Measurements from ENCODE around the gene NUP85. TPM values are rescaled to one million over a fixed set of nuclear protein-coding genes. Genes with fewer than 3 reads are reported as not detected.

Gene NUP85
- total RNA-seq, 1 experiment from 2014 or later, result 164 TPM

DNA sequence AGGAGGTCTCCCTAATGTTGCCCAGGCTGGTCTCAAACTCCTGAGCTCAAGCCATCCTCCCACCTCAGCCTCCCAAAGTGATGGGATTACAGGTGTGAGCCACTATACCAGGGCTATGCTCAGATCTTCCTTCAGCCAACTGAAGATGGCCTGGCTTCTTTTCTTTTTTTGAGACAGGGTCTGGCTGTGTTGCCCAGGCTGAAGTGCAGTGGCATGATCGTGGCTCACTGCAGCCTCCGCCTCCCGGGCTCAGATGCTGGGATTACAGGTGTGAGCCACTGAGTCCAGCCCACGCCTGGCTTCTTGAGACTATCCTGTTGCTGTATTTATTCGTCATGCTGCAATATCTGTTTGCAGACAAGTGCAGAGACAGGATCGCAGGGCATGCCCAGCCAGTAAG, 79.6 kb downstream of the NUP85 start:
- CTCF ChIA-PET, result interaction anchor here (1.2 to 1.9 kb wide), 2 partner anchors 14 kb away, joined by 4 to 6 read pairs; partner anchors contain the start of gene MIF4GD
- BruUV-seq (replicated peaks), result no TSS peak
- peaks cover 10 to 12% of the 10 kb centered on the region in 2 experiments for H3K4me1 ChIP-seq (ENCODE audit: control insufficient read depth in 1 of 2, insufficient read depth in 2 of 2, low read length in 2 of 2)
- intact Hi-C loops (cut with micrococcal nuclease), result no loop called here
- no peaks in the 10 kb centered on the region for H3K9me2 ChIP-seq (ENCODE audit: insufficient read depth)
- H4K20me1 ChIP-seq (ENCODE audit: insufficient read depth), result no peaks in the 10 kb centered on the region
- H3K9me3 ChIP-seq (ENCODE audit: control insufficient read depth in 1 of 2, insufficient read depth in 1 of 2, low read depth in 1 of 2, low read length in 2 of 2), result no peaks in the 10 kb centered on the region
- ATAC-seq (no peak), DNase-seq (ENCODE audit: low read depth, low spot score) (no peak)
- H2AFZ ChIP-seq (ENCODE audit: low read depth, low read length, poor library complexity, severe bottlenecking), result no peak overlapping the region
- peaks cover 40% of the 10 kb centered on the region for H3K79me2 ChIP-seq (ENCODE audit: insufficient read depth, low read length)
- TF ChIP-seq ZFX (IDR thresholded peaks at IDR 0.05) (no peak), SIN3A (IDR thresholded peaks at IDR 0.05; ENCODE audit: low read depth) (no peak), EZH2phosphoT487 (IDR thresholded peaks at IDR 0.05; ENCODE audit: borderline replicate concordance) (no peak), POLR2AphosphoS5 (IDR thresholded peaks at IDR 0.05; ENCODE audit: low read depth, low read length) (no peak), CEBPB (IDR thresholded peaks at IDR 0.05; ENCODE audit: low read depth) (no peak), CBX3 (IDR thresholded peaks at IDR 0.05; ENCODE audit: low read depth) (no peak), EZH2 (IDR thresholded peaks at IDR 0.05) (no peak), POLR2A (IDR thresholded peaks at IDR 0.05; ENCODE audit: borderline replicate concordance, extremely low read depth, insufficient read depth, insufficient read length) (no peak)
- TF ChIP-seq, protein P1, sequence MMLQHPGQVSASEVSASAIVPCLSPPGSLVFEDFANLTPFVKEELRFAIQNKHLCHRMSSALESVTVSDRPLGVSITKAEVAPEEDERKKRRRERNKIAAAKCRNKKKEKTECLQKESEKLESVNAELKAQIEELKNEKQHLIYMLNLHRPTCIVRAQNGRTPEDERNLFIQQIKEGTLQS (IDR thresholded peaks at IDR 0.05), result no peak
- no peak overlapping the region for H3K4me2 ChIP-seq (ENCODE audit: low read length)
- H3K9ac ChIP-seq (ENCODE audit: low read length), result no peak overlapping the region
- H3K36me3 ChIP-seq (ENCODE audit: control insufficient read depth in 1 of 2, insufficient read depth in 2 of 2, low read length in 2 of 2), result peaks cover 19 to 33% of the 10 kb centered on the region in 2 experiments
- H3K27me3 ChIP-seq (ENCODE audit: insufficient read depth, low read length), result no peaks in the 10 kb centered on the region
- no peak overlapping the region for H3K4me3 ChIP-seq (replicated peaks in 1 of 2; ENCODE audit: low read depth in 1 of 2, low read length in 2 of 2)
- no peak overlapping the region for H3K27ac ChIP-seq (ENCODE audit: low read depth, low read length)
- RAD21 ChIA-PET (ENCODE audit: low non-redundant PET in 1 of 2, low total read pairs in 2 of 2, uncharacterized antibody in 2 of 2, unreplicated experiment in 2 of 2), result no interaction called here
- POLR2A ChIA-PET, result interaction anchor here (1.0 kb wide), 1 partner anchor 14 kb away, joined by 4 read pairs; the partner anchor contains the start of gene MIF4GD

Other genes with a start within 250 kb of the NUP85 start
- 43.8 TPM for gene HID1, start 232.9 kb upstream of the NUP85 start, total RNA-seq (2021; ENCODE audit: unreplicated experiment)
- gene CDR2L, start 218.0 kb upstream of the NUP85 start, total RNA-seq (2021; ENCODE audit: unreplicated experiment), result 26.5 TPM
- gene MRPL58, start 193.0 kb upstream of the NUP85 start, total RNA-seq (2021; ENCODE audit: unreplicated experiment), result 80.5 TPM
- 407 TPM for gene ATP5PD, start 158.7 kb upstream of the NUP85 start, total RNA-seq (2021; ENCODE audit: unreplicated experiment)
- 23.3 TPM for gene KCTD2, start 158.5 kb upstream of the NUP85 start, total RNA-seq (2021; ENCODE audit: unreplicated experiment)
- 79.3 TPM for gene SLC16A5, start 117.7 kb upstream of the NUP85 start, total RNA-seq (2021; ENCODE audit: unreplicated experiment)
- gene ARMC7, start 95.7 kb upstream of the NUP85 start, total RNA-seq (2021; ENCODE audit: unreplicated experiment), result 43.2 TPM
- 115 TPM for gene NT5C, start 73.9 kb upstream of the NUP85 start, total RNA-seq (2021; ENCODE audit: unreplicated experiment)
- gene JPT1, start 51.2 kb upstream of the NUP85 start, total RNA-seq (2021; ENCODE audit: unreplicated experiment), result 575 TPM
- gene SUMO2, start 22.7 kb upstream of the NUP85 start, total RNA-seq (2021; ENCODE audit: unreplicated experiment), result 859 TPM
- 58.3 TPM for gene GGA3, start 55.9 kb downstream of the NUP85 start, total RNA-seq (2021; ENCODE audit: unreplicated experiment)
- 104 TPM for gene MRPS7, start 56.2 kb downstream of the NUP85 start, total RNA-seq (2021; ENCODE audit: unreplicated experiment)
- 35.2 TPM for gene MIF4GD, start 65.6 kb downstream of the NUP85 start, total RNA-seq (2021; ENCODE audit: unreplicated experiment)
- 38.7 TPM for gene SLC25A19, start 83.8 kb downstream of the NUP85 start, total RNA-seq (2021; ENCODE audit: unreplicated experiment)
- 146 TPM for gene GRB2, start 200.0 kb downstream of the NUP85 start, total RNA-seq (2021; ENCODE audit: unreplicated experiment)